Measurements from ENCODE around the gene PNKP.

PNKP gene

DNA sequence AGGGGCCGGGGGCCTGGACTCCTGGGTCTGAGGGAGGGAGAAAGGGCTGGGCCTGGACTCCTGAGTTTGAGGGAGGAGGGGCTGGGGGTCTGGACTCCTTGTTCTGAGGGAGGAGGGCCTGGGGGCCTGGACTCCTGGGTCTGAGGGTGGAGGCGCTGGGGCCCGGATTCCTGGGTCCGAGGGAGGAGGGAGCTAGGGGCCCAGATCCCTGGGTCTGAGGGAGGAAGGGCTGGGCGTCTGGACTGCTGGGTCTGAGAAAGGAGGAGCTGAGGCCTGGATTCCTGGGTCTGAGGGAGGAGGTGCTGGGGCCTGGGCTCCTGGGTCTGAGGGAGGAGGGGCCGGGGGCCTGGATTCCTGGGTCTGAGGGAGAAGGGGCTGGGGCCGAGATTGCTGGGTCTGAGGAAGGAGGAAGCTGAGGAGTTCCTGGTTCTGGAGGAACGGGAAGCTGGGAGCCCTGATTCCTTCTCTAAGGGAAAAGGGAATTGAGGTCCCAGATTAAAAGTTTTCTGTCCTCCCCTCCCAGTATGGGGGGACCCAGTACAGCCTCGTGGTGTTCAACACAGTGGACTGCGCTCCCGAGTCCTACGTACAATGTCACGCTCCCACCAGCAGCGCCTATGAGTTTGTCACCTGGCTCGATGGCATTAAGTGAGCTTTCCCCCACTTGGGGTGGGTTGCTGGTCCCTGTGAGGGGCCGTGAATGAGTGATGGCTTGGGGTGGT lies 48.6 kb downstream of the PNKP start:
- DNase-seq (ENCODE audit: low spot score), result no peak

DNA sequence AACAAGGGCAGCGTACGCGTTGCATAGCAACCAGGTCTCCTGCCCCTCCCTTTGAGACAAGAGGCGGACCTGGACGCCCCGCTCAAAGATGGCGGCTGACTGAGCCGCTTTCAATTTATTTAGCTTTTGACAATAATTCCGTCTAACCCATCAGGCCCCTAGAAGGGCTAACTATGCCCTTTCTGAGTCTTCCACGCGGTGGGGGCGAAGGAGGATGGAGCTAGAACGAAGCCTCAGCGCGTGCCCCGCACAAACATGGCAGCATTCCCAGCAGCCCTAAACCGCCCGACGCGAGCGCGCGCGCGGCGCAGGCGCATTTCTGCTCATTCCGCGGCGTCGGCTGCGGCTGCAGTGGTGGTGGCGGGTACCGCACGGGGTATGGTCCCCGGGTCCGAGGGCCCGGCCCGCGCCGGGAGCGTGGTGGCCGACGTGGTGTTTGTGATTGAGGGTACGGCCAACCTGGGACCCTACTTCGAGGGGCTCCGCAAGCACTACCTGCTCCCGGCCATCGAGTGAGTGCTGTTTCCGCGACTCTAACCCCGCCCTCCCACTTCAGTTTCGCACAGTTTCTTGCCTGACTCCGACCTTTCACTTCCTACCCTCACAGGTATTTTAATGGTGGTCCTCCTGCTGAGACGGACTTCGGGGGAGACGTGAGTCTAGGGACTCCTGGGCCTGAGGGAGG lies 49.3 kb downstream of the PNKP start, which contains the start of gene MED25:
MED25 (plus strand) TSS at position 326 of the 685 bp plus-strand sequence; CDS start at position 379, 53 bp downstream.
- DNase-seq (ENCODE audit: low spot score), result peak; percentile 91

DNA sequence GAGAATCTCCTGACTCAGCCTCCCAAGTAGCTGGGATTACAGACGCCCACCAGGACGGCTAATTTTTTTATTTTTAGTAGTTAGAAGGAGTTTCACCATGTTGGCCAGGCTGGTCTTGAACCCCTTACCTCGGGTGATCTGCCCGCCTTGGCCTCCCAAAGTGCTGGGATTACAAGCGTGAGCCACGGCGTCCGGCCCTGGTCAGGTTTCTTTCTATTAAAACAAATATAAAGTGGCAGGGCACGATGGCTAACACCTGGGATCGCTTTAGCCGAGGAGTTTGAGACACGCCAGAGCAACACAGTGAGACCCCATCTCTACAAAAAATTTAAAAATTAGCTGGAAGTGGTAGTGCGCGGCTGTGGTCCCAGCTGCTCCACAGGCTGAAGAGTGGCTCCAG lies 50.8 kb downstream of the PNKP start:
- no peak for DNase-seq (ENCODE audit: low spot score)

DNA sequence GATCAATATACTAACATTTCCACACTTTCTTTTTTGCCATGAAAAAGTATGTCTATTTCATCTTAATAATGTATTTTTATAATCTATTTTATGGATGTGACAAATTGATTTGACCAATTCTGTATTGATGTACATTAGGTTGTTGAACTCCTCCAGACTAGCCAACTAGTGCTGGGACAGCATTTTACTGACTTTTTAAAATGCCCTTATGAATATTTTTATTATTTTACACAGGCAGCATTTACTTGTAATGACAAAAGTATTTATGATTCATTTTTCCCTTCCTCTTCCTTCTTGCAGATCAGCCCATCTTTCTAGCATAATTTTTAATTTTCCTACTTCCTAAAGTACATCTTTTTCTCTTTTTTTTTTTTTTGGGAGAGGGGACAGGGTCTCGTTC lies 53.4 kb downstream of the PNKP start:
- no peak for DNase-seq (ENCODE audit: low spot score)

DNA sequence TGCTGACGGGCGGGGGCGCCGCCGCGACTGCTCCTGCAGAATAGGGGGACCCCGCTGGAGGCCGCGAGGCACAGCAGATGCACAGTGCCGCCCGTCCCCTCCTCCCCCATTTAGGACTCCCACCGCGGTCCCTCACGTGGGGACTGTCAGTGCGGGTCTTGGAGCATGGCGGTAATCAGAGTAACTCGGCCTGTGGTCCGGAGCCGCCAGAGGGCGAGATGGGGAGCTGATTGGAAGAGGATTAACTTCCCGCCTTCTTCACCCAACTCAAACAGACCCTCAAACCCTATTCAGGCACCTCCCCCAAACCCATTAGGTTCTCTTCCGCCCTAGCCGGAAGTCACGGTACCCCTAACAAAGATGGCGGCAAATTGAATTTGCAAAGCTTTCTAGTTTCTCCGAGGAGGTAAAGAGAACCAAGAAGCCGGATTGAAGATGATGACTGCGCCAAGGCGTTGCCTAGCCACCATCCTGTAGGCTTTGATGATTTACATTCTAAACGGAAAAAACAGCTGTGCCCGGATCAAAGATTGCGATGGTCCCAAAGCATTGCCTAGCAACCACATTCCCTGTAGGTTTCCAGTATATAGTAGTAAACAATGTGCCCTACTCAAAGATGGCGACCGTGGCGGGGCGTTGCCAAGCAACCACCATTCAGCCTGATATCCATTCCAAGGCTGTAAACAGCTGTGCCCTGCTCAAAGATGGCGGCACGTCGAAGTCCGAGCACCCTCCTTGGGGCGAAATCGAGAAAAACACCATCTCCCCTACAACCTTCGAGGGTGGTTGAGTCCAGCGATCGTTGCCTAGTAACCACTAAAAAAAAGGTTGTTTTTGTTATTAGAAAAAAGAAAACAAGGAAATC lies 54.1 kb downstream of the PNKP start, which contains the start of gene FUZ:
FUZ (minus strand) TSS at position 296 of the 865 bp plus-strand sequence; CDS start at position 110, 186 bp downstream.
- DNase-seq (ENCODE audit: low spot score), result peak; percentile 99

DNA sequence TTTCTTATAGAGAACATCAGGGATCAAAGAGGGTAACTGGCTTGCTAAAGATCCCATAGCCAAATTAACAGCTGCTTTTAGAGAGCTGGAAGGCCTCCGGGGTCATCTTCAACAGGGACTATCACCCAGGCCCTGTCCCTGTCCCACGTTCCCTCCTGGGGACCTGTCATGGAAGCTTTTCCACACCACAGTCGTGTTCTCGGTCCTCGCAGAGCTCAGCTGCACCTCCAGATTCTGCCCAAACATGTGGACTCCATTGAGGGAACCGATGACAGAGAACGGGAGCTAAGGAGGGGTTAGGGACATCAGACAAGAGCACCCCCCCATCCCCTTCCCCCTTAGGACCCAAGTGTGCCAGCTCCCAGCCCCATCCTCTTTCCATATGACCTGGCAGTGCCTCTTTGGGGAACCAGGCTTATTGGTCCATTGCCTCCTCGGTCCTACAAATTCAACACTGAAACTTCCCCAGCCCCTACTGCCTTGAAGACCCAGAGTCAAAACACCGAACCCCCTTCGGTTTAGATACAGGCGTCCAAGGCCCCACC lies 54.9 kb downstream of the PNKP start:
- no peak for DNase-seq (ENCODE audit: low spot score)

DNA sequence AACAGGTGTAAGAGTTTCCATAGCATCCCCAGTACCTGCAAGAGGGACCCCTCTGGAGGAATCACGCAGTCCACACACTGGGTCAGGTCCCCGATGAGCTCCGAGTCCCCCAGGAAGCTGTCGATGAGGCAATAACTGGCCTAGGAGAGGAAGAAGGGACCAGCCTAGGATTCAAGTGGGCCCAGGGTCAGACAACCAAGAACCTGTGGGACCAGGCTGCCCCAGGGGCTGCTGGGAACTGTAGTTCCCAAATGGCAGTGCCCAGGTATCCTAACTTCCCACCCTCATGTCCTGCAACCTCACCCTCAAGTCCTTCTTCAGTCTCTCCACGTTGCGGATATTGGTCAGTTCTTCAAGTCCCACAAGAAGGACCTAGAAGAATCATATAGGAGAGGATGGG lies 56.0 kb downstream of the PNKP start:
- DNase-seq (ENCODE audit: low spot score), result no peak

Measured in Ammon's horn (tissue), 1 donor.